CD4-positive, alpha-beta T cell treated with Interleukin-15 for 1 hour (primary cell): ENCODE data around the gene DRAXIN.
A peak's percentile ranks its signal among the peaks of the same experiment; 100 is the strongest.

Source experiments
- DNase-seq: peaks from one replicate; pipeline ENCODE4 v3.0.0-alpha.2; 2020

DRAXIN gene

GRCh38 chr1:11658542-11658941 is 33.0 kb upstream of the DRAXIN start:
- DNase-seq, result no peak

GRCh38 chr1:11659748-11660147 is 31.8 kb upstream of the DRAXIN start:
- DNase-seq, result no peak

GRCh38 chr1:11661103-11661502 is 30.4 kb upstream of the DRAXIN start:
- no peak for DNase-seq

DNA sequence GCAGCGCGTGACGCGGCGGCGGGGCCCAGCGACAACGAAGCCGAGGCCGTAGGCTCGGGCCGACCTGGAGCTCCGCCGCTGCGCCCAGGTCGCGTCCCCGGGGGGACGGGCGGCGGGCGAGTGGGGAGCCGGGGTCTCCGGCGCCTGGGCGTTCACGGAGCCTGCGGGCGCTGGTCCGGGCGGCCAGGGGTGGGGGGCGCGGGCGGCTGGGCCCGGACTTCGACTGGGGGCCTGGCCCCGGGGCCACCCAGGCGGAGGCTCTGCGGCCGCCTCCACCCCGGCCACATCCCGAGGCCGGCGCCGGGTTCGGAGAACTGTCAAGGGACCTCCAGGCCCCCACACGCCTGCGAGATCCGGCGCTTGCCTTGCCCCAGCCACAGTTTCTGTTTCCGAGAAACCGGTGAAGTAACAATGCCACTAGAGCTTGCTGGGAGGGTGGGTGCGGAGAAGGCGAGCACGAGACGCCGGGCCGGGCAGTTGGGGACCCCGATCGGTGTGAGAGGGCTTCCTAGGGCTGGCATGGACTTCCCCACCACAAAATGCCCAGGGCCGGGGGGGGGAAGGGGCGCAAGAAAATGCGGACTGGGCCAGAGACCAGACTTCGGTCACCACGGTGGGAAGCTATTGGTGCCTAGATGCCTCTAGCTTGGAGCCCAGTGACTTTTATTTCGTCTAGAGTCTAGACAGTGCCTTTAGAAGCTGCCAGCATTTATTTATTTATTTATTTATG is 27.0 kb upstream of the DRAXIN start:
- DNase-seq, result peak; percentile 57

DNA sequence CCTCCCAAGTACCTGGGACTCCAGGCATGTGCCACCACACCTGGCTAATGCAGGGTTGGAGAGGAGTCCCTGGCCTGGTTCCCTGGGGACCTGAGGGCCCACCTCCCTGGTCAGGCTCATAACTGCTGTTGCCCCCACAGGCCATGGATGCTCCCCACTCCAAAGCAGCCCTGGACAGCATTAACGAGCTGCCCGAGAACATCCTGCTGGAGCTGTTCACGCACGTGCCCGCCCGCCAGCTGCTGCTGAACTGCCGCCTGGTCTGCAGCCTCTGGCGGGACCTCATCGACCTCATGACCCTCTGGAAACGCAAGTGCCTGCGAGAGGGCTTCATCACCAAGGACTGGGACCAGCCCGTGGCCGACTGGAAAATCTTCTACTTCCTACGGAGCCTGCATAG is 23.0 kb upstream of the DRAXIN start:
- DNase-seq, result no peak

- DNase-seq, result no peak
Measured at GRCh38 chr1:11670747-11671146, 20.8 kb upstream of the DRAXIN start.

DNA sequence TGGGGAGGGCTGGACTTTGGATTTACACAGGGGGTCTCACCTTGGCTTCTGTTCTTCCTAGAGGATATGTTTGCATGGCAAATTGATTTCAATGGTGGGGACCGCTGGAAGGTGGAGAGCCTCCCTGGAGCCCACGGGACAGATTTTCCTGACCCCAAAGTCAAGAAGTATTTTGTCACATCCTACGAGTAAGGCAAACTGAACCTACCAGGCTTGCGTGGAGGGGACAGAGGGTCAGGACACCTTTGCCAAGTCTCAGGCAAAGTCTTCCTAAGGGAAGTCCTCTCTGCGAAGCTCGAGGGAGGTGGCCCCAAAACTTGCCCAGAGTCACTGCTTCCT is 20.3 kb upstream of the DRAXIN start:
- no peak for DNase-seq

GRCh38 chr1:11671544-11672286 is 19.8 kb upstream of the DRAXIN start:
- DNase-seq, result no peak

DNA sequence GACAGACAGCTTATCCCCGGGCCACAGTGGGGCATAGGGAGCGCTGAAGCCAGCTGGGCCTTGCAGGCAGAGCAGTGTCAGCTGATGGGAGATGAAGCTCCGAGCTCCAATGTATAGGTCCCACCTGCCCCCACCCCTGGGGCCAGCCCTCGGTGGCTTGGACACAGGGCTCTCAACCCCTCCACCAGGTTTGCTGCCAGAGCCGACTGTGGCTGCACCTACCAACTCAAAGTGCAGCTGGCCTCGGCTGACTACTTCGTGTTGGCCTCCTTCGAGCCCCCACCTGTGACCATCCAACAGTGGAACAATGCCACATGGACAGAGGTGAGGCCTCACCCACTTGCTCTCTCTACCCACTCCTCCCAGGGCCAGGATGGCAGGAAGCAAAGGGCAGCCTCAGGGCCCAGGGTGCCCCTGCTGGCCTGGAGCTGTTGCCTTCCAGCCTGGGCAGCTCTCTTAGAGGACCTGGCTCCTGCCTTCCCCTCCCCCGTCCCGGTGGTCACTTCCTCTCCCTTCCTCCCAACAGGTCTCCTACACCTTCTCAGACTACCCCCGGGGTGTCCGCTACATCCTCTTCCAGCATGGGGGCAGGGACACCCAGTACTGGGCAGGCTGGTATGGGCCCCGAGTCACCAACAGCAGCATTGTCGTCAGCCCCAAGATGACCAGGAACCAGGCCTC is 18.3 kb upstream of the DRAXIN start:
- DNase-seq, result no peak

- no peak for DNase-seq
Measured at GRCh38 chr1:11674488-11674887, 17.0 kb upstream of the DRAXIN start.

- no peak for DNase-seq
Measured at GRCh38 chr1:11675325-11675724, 16.2 kb upstream of the DRAXIN start.

DNA sequence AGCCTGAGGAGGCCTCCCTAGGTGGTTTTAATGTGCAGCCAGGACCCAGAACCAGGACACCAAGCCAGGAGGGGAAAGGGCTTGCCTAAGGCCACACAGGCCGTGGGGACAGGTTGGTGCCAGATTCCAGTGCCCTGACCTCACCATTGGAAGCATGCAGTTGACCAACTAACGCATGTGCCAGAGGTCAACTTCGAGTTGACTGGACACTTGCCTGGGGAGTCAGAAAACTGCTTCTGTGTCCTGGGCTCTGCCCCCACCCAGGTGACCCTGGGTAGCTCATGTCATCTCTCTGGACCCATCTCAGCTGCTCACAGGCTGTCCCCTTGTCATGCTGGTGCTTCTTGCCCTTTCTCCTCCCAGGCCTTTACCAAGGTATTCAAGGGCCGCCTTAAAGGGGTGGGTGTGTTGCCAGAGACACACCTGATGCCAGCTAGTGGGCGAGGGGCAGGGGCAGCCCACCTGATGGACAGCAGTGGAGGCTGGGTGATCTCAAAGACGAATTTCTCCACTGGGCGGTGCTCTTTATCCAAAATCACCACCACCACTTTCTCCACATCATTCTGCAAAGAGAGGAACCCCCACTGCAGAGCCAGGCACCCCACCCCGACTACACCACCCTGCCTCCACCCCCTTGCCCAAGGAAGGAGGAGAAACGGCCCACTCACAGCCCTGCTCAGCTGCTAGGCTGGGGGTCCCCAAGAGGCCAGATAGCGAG is 15.0 kb upstream of the DRAXIN start:
- no peak for DNase-seq

DNA sequence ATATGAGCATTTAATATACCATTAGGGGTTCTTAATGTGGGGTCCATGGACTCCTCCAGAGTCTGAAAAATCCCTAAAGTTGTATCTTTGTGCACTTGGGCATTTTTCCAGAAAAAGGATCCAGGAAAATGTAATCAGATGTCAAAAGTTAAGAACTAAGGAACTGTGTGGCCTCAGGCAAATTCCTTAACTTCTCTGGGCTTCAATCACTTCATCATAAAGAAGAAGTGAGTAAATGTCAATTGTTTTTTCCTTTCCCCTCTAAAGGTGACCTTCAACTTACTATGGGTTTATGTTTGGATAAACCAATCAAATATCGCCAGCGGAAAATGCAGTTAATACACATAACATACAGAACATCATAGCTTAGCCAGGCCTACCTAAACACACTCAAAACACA is 13.1 kb upstream of the DRAXIN start:
- no peak for DNase-seq

GRCh38 chr1:11680270-11681070 is 11.0 kb upstream of the DRAXIN start:
- DNase-seq, result no peak

- peak; percentile 88 for DNase-seq
Measured at GRCh38 chr1:11681071-11681771, 10.3 kb upstream of the DRAXIN start, which contains the start of gene MAD2L2. MAD2L2 (minus strand) TSS chr1:11681148; CDS start chr1:11680601, 547 bp downstream.

DNA sequence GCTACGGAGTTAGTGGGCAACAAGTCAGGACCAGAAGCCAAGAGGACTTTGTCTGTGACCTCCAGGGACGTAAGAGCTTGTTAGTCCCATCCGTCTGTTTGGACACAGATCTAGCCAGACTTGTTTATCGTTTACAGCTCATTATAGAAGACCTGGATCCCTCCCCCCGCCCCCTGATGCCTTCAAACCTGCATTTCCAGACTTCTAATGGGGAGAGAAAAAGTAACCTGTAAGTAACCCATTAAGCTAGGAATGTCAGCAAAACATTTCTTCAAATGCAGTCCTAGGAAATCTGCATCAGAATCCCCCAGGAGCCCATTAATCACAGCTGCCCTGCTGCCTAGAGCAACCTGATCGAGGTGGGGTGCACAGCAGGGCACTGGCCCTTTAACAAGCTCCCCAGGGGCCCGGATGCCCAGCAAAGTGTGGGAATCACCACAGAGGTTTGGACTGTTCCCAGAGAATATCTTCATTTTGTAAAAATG is 9.2 kb upstream of the DRAXIN start:
- DNase-seq, result no peak

DNA sequence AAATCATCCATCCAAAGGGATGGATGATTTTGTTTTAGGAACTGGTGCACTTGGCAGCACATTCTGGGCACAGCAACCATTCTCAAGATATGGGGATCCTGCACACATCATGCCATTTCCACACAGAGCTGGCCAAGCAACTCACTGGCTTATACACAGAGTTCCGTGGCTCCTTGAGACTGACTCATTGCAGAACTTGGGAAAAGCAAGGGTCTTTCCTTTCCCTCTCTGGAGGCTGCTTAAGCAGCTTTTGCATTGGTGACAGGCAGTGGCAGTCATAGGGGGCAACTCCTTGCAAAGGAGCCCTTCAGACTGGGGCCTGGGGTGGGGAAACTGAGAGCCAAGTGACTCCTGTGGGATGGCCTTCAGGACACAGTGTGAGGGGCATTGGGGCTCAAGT is 8.7 kb upstream of the DRAXIN start:
- DNase-seq, result no peak

- no peak for DNase-seq
Measured at GRCh38 chr1:11684070-11684469, 7.4 kb upstream of the DRAXIN start.

- no peak for DNase-seq
Measured at GRCh38 chr1:11685210-11685752, 6.2 kb upstream of the DRAXIN start.

DNA sequence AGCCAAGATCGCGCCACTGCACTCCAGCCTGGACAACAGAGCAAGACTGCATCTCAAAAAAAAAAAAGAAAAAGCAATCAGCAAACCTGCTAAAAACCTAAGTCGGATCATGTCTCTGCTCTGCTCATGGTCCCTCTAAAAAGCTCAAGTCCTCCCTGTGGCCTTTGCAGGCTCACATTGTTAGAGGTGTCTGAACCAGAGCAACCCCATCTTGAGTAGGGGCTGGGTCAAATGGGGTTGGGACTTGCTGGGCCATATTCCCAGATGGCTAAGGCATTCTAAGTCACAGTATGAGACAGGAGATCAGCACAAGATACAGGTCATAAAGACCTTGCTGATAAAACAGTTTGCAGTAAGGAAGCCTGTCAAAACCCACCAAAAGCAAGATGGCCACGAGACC is 3.0 kb upstream of the DRAXIN start:
- DNase-seq, result no peak
